ENCODE data around the gene BRD3OS.

- no peak for TF ChIP-seq EZH2 (IDR thresholded peaks at IDR 0.05; ENCODE audit: borderline replicate concordance, low read depth, low read length, severe bottlenecking)
- TF ChIP-seq CTCF (IDR thresholded peaks at IDR 0.05; ENCODE audit: extremely low read depth in 1 of 2, insufficient read depth in 1 of 2, low read depth in 1 of 2, low read length in 2 of 2) = peak; percentile 25 to 61
- TF ChIP-seq MYC (IDR thresholded peaks at IDR 0.05; ENCODE audit: low read depth, low read length) = no peak
- TF ChIP-seq POLR2AphosphoS5 (IDR thresholded peaks at IDR 0.05; ENCODE audit: insufficient read depth, low read depth, low read length) = no peak
- no peak for TF ChIP-seq POLR2A (IDR thresholded peaks at IDR 0.05; ENCODE audit: low read depth, low read length)
- TF ChIP-seq MAX (IDR thresholded peaks at IDR 0.05; ENCODE audit: insufficient read depth, insufficient read length) = no peak
- no peak for TF ChIP-seq FOS (IDR thresholded peaks at IDR 0.05; ENCODE audit: borderline replicate concordance, insufficient read depth, low read length)
Observed at GRCh38 chr9:133992780-133993634, 32.3 kb upstream of the BRD3OS start.
